Mesendoderm (in vitro differentiated cells): ENCODE measurements around the gene AQP1. TPM values are rescaled to one million over a fixed set of nuclear protein-coding genes. Genes with fewer than 3 reads are reported as not detected.

Experiments used
- DNase-seq: peaks from one replicate; pipeline ENCODE4 v3.0.0; 2013
- H2AK5ac ChIP-seq: 2 replicates; pipeline ENCODE4 v1.6.1; 2013; ENCODE audit warnings: low read length, inconsistent platforms
- H2BK120ac ChIP-seq: 2 replicates; pipeline ENCODE4 v1.6.1; 2013; ENCODE audit warnings: low read depth, mild to moderate bottlenecking, low read length, moderate library complexity, mixed read lengths
- H2BK15ac ChIP-seq: replicated peaks from 2 replicates; pipeline ENCODE4 v1.6.1; 2013; ENCODE audit warnings: low read depth, mild to moderate bottlenecking, moderate library complexity
- H2BK5ac ChIP-seq: 2 replicates; pipeline ENCODE4 v1.6.1; 2013; ENCODE audit warnings: low read length, inconsistent platforms
- H3K18ac ChIP-seq: 2 replicates; pipeline ENCODE4 v1.6.1; 2013; ENCODE audit warnings: mild to moderate bottlenecking, low read length, mixed read lengths
- H3K23ac ChIP-seq: one replicate; pipeline ENCODE4 v1.6.1; 2013; ENCODE audit warnings: low read length
- H3K27ac ChIP-seq: 2 replicates; pipeline ENCODE4 v1.5.1; 2013; ENCODE audit warnings: low read depth, mild to moderate bottlenecking, inconsistent platforms, low read length, moderate library complexity
- H3K27me3 ChIP-seq: 2 replicates; pipeline ENCODE4 v1.6.1; 2013; ENCODE audit warnings: low read length, control low read depth, mild to moderate bottlenecking, inconsistent platforms; ENCODE audit not compliant: insufficient read depth, poor library complexity
- H3K36me3 ChIP-seq: 2 replicates; pipeline ENCODE4 v1.6.1; 2013; ENCODE audit warnings: low read length, inconsistent platforms; ENCODE audit not compliant: control insufficient read depth, insufficient read depth
- H3K4ac ChIP-seq: one replicate; pipeline ENCODE4 v1.6.1; 2013; ENCODE audit warnings: low read depth, mild to moderate bottlenecking, low read length, moderate library complexity
- H3K4me1 ChIP-seq: 2 replicates; pipeline ENCODE4 v1.6.1; 2013; ENCODE audit warnings: low read depth, low read length, inconsistent platforms; ENCODE audit not compliant: control insufficient read depth
- H3K4me2 ChIP-seq: 2 replicates; pipeline ENCODE4 v1.6.1; 2013; ENCODE audit warnings: low read length
- H3K4me3 ChIP-seq: 2 replicates; pipeline ENCODE4 v1.5.1; 2013; ENCODE audit warnings: mild to moderate bottlenecking, low read length
- H3K56ac ChIP-seq: one replicate; pipeline ENCODE4 v1.6.1; 2013; ENCODE audit warnings: low read length
- H3K79me1 ChIP-seq: 2 replicates; pipeline ENCODE4 v1.6.1; 2013; ENCODE audit warnings: low read length, inconsistent platforms
- H3K79me2 ChIP-seq: 2 replicates; pipeline ENCODE4 v1.6.1; 2013; ENCODE audit warnings: mild to moderate bottlenecking, low read length; ENCODE audit not compliant: control insufficient read depth, insufficient read depth
- H3K9ac ChIP-seq: 2 replicates; pipeline ENCODE4 v1.6.1; 2013; ENCODE audit warnings: low read length, inconsistent platforms
- H4K5ac ChIP-seq: one replicate; pipeline ENCODE4 v1.6.1; 2013; ENCODE audit warnings: low read length
- H4K8ac ChIP-seq: one replicate; pipeline ENCODE4 v1.6.1; 2013; ENCODE audit warnings: low read depth, mild to moderate bottlenecking, control low read depth, low read length, moderate library complexity
- WGBS: extraction: QIAGEN DNeasy Blood & Tissue Kit; methylation state at CpG from one replicate; pipeline ENCODE4 v1.1.7; 2013; ENCODE audit warnings: low lambda C conversion rate, missing lambda C conversion rate; ENCODE audit not compliant: insufficient coverage; ENCODE audit errors: extremely low coverage; 5-methylcytosine and 5-hydroxymethylcytosine counted together
- polyA plus RNA-seq, 2 experiments: library from polyadenylated mRNA; stranded (reverse); fragments of 200-250 nt; gene quantifications; one replicate each; pipeline ENCODE4 v1.2.3, GENCODE V29; 2013

AQP1 gene
- not detected for polyA plus RNA-seq (2013, experiment 1 of 2)
- not detected for polyA plus RNA-seq (2013, experiment 2 of 2)

DNA sequence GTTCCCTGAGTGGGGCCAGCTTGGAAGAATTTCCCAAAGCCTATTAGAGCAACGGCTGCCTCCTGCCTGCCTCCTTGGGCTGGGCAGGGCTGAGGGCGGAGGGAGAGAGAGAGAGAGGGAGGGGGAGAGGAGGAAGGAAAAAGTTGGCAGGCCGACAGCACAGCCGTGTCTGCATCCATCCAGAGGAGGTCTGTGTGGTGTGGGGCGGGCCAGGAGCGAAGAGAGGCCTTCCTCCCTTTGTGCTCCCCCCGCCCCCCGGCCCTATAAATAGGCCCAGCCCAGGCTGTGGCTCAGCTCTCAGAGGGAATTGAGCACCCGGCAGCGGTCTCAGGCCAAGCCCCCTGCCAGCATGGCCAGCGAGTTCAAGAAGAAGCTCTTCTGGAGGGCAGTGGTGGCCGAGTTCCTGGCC is at the start of gene AQP1:
AQP1 (plus strand) TSS at position 293 of the 409 bp plus-strand sequence; CDS start at position 350, 57 bp downstream.
- no peak within 1 kb of the TSS for H3K18ac ChIP-seq
- no peak within 1 kb of the TSS for H3K9ac ChIP-seq
- H3K4me2 ChIP-seq: no peak within 1 kb of the TSS
- no peak within 1 kb of the TSS for H2AK5ac ChIP-seq
- no peak within 1 kb of the TSS for H3K4me3 ChIP-seq
- no peak within 1 kb of the TSS for H3K56ac ChIP-seq
- WGBS: no CpG with 5 or more reads among the region's 12 CpGs
- no peak within 1 kb of the TSS for H2BK15ac ChIP-seq
- no peaks in the 10 kb centered on the region for H3K4me1 ChIP-seq
- DNase-seq: no peak
- H3K4ac ChIP-seq: no peak within 1 kb of the TSS
- H2BK120ac ChIP-seq: no peak within 1 kb of the TSS
- no peak within 1 kb of the TSS for H3K27ac ChIP-seq
- no peak within 1 kb of the TSS for H3K23ac ChIP-seq
- H4K5ac ChIP-seq: no peak within 1 kb of the TSS
- H3K79me1 ChIP-seq: no peaks in the 10 kb centered on the region
- H3K36me3 ChIP-seq: no peaks in the 10 kb centered on the region
- no peaks in the 10 kb centered on the region for H3K27me3 ChIP-seq
- H3K79me2 ChIP-seq: no peaks in the 10 kb centered on the region
- H2BK5ac ChIP-seq: no peak within 1 kb of the TSS
- H4K8ac ChIP-seq: no peak within 1 kb of the TSS

DNA sequence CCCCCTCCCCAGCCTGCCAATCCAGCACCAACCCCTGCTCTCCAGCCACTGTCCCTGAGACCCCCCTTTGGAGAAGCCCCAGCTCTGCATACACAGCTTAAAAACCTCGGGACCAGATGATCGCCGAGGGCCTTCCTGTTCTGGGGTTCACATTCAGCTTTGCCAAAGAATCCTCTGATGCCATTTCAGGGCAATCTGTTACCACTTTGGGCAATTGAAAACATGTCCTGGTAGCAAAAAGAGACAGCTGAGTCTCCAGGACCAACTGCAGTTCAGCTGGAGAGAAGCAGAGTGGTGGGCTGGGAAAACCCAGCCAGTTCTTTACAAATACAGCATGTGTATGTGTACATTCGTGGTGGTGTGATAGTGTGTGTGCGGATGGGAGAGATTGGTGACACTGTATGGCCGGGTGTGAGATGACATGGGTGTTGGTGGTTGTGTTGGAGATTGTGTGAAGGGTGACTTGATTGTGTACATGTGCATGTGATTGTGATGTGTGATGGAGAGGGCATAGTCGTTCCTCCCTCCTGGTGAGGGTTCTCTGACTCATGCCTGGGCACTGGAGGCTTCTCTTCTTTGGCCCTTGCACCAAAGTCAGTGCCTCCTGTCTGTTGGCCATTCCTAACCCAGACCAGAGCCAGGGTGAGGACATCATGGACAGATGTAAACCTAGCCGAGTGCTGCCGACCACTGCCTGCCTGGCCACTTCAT is 48.5 kb upstream of the AQP1 start:
- H2BK15ac ChIP-seq: no peak overlapping the region
- no peak overlapping the region for H3K18ac ChIP-seq
- no peak for DNase-seq
- H2AK5ac ChIP-seq: no peak overlapping the region
- H3K79me1 ChIP-seq: no peaks in the 10 kb centered on the region
- no peak overlapping the region for H3K27ac ChIP-seq
- no peak overlapping the region for H3K4me3 ChIP-seq
- WGBS: no CpG with 5 or more reads among the region's 9 CpGs
- H3K23ac ChIP-seq: no peak overlapping the region
- no peak overlapping the region for H4K5ac ChIP-seq
- no peak overlapping the region for H3K4ac ChIP-seq
- no peak overlapping the region for H2BK120ac ChIP-seq
- H3K36me3 ChIP-seq: no peaks in the 10 kb centered on the region
- no peak overlapping the region for H4K8ac ChIP-seq
- no peaks in the 10 kb centered on the region for H3K27me3 ChIP-seq
- H2BK5ac ChIP-seq: no peak overlapping the region
- no peak overlapping the region for H3K56ac ChIP-seq
- H3K4me1 ChIP-seq: no peaks in the 10 kb centered on the region
- H3K9ac ChIP-seq: no peak overlapping the region
- no peak overlapping the region for H3K4me2 ChIP-seq
- H3K79me2 ChIP-seq: no peaks in the 10 kb centered on the region

DNA sequence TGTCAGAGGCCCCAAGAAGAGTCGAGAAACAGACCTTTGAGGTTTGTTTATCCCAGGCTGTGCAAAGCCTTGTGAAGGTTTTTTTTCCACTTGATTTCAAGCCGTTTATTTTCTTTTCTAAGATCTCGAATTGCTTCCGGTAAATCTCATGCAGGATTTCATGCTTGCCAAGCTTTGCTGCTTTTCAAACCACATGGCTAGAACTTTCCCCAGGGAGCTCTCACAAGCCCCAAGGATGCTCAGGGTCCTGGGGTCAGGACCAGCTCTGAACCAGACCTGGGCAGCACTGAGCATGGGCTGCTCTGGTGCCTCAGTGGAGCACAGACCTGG is 48.0 kb upstream of the AQP1 start:
- no peak overlapping the region for H4K8ac ChIP-seq
- H2BK5ac ChIP-seq: no peak overlapping the region
- no peak overlapping the region for H3K9ac ChIP-seq
- H2BK15ac ChIP-seq: no peak overlapping the region
- no peak overlapping the region for H3K23ac ChIP-seq
- H3K4me2 ChIP-seq: no peak overlapping the region
- no peaks in the 10 kb centered on the region for H3K4me1 ChIP-seq
- no peak overlapping the region for H3K4me3 ChIP-seq
- H3K27ac ChIP-seq: no peak overlapping the region
- no peak overlapping the region for H2BK120ac ChIP-seq
- no CpG with 5 or more reads among the region's 4 CpGs for WGBS
- H3K18ac ChIP-seq: no peak overlapping the region
- H3K4ac ChIP-seq: no peak overlapping the region
- H3K79me1 ChIP-seq: no peaks in the 10 kb centered on the region
- H4K5ac ChIP-seq: no peak overlapping the region
- H3K79me2 ChIP-seq: no peaks in the 10 kb centered on the region
- DNase-seq: no peak
- no peaks in the 10 kb centered on the region for H3K36me3 ChIP-seq
- no peak overlapping the region for H2AK5ac ChIP-seq
- no peaks in the 10 kb centered on the region for H3K27me3 ChIP-seq
- no peak overlapping the region for H3K56ac ChIP-seq

DNA sequence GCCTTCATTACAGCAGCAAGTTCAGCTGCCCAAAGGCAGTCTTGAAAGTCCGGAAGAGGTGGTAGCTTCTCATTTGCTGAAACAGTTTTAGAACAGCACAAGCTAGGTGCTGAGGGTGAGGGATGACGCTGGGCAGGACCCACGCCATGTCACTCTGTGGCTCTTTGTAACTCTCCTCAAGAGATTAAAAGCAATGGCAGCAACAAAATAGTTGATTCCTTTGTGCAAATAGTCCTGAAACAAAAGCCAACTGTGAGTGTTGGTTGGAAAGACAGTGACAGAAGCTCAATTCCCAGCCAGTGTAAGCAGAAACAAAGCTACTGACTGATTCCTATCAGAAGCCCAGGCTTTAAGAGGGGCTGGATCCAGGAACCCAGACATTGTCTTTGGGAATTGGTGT is 47.6 kb upstream of the AQP1 start:
- Histone ChIP-seq H3K4ac (no peak overlapping the region), H3K4me3 (no peak overlapping the region), H2BK15ac (no peak overlapping the region), H4K5ac (no peak overlapping the region), H3K27me3 (no peaks in the 10 kb centered on the region), H2BK120ac (no peak overlapping the region), H3K9ac (no peak overlapping the region), H2AK5ac (no peak overlapping the region), H3K79me1 (no peaks in the 10 kb centered on the region), H3K27ac (no peak overlapping the region), H3K79me2 (no peaks in the 10 kb centered on the region), H3K36me3 (no peaks in the 10 kb centered on the region), H2BK5ac (no peak overlapping the region), H3K56ac (no peak overlapping the region), H4K8ac (no peak overlapping the region), H3K4me2 (no peak overlapping the region), H3K4me1 (no peaks in the 10 kb centered on the region), H3K18ac (no peak overlapping the region), H3K23ac (no peak overlapping the region)
- DNase-seq: no peak
- no CpG with 5 or more reads among the region's 3 CpGs for WGBS

DNA sequence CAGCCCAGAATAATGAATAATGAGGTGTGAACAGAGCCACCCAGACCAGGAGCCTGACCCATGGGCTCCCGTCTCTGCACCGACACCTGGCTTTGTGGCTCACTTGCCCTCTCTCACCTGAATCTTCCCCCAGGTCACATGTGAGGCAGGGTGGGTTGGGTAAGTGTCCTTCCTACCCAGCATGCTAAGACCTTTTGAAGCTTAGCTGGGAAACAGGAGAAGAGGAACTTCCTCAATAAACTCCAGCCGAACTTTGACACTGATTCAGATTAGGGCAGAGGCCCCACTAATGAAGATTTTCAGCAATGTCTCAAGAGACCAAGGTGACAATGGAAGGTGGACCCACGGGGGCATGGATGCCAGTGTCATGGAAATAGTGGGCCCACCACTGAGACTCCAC is 46.6 kb upstream of the AQP1 start:
- Histone ChIP-seq H3K23ac (no peak overlapping the region), H3K4me2 (no peak overlapping the region), H2BK120ac (no peak overlapping the region), H4K5ac (no peak overlapping the region), H3K79me2 (no peaks in the 10 kb centered on the region), H2BK15ac (no peak overlapping the region), H2AK5ac (no peak overlapping the region), H3K4me1 (no peaks in the 10 kb centered on the region), H3K27me3 (no peaks in the 10 kb centered on the region), H3K79me1 (no peaks in the 10 kb centered on the region), H3K4me3 (no peak overlapping the region), H3K9ac (no peak overlapping the region), H3K56ac (no peak overlapping the region), H3K4ac (no peak overlapping the region), H3K36me3 (no peaks in the 10 kb centered on the region), H3K18ac (no peak overlapping the region), H2BK5ac (no peak overlapping the region), H4K8ac (no peak overlapping the region), H3K27ac (no peak overlapping the region)
- WGBS: no CpG with 5 or more reads among the region's 4 CpGs
- DNase-seq: no peak

DNA sequence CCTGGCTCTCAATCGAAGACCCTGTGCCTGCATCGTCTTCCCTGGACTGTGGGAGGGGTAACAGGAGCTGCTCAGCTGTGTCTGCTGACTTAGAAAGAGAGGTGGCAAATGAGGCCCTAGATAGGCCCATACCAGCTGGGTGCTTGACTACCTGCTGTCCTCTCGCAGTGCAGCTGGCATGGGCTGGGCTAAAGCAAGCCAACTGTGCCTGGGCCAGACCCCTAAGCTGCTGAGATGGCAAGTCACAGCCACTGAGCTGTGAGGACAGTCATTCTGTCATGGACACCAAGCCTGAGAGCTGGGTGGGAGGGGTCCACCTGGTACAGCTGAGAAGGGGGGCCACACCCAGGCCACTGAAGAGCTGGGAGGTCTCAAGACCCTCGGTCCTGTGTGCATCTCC is 45.8 kb upstream of the AQP1 start:
- Histone ChIP-seq H3K4me1 (no peaks in the 10 kb centered on the region), H3K4me2 (no peak overlapping the region), H3K4me3 (no peak overlapping the region), H3K18ac (no peak overlapping the region), H4K8ac (no peak overlapping the region), H3K79me1 (no peaks in the 10 kb centered on the region), H2BK15ac (no peak overlapping the region), H4K5ac (no peak overlapping the region), H3K27ac (no peak overlapping the region), H3K27me3 (no peaks in the 10 kb centered on the region), H3K36me3 (no peaks in the 10 kb centered on the region), H3K79me2 (no peaks in the 10 kb centered on the region), H2AK5ac (no peak overlapping the region), H3K4ac (no peak overlapping the region), H3K23ac (no peak overlapping the region), H3K9ac (no peak overlapping the region), H3K56ac (no peak overlapping the region), H2BK120ac (no peak overlapping the region), H2BK5ac (no peak overlapping the region)
- no peak for DNase-seq
- no CpG with 5 or more reads among the region's 4 CpGs for WGBS
